Mucosa of stomach (tissue), 1 donor: Measurements from ENCODE around the gene OR4F16.
"Not testable (repeated sequence)": the region's sequence is repeated elsewhere in the genome, so short reads cannot be mapped to it uniquely, and the experiment has no call there.

Source experiments
- H3K27me3 ChIP-seq: one replicate; pipeline ENCODE4 v1.7.0; 2013; ENCODE audit warnings: mild to moderate bottlenecking, low read length; ENCODE audit not compliant: control insufficient read depth, insufficient read depth
- H3K36me3 ChIP-seq: one replicate; pipeline ENCODE4 v1.7.0; 2013; ENCODE audit warnings: low read length; ENCODE audit not compliant: control insufficient read depth, insufficient read depth
- H3K4me1 ChIP-seq: one replicate; pipeline ENCODE4 v1.7.0; 2013; ENCODE audit warnings: mild to moderate bottlenecking, low read length; ENCODE audit not compliant: control insufficient read depth, insufficient read depth
- H3K4me3 ChIP-seq: one replicate; pipeline ENCODE4 v1.7.0; 2013; ENCODE audit warnings: low read length
- H3K9ac ChIP-seq: one replicate; pipeline ENCODE4 v1.7.0; 2013; ENCODE audit warnings: mild to moderate bottlenecking, low read length, moderate library complexity
- H3K9me3 ChIP-seq: one replicate; pipeline ENCODE4 v1.7.0; 2013; ENCODE audit warnings: mild to moderate bottlenecking, low read length, moderate library complexity; ENCODE audit not compliant: control insufficient read depth
- donor health status: Pancreatic carcinoma.

The OR4F16 gene

GRCh38 chr1:686554-686953 lies at the start of gene OR4F16:
Gene OR4F16 (minus strand): TSS chr1:686654. CDS start chr1:686654, 0 bp downstream.
- not testable (repeated sequence) for H3K9me3 ChIP-seq, H3K4me1 ChIP-seq, H3K36me3 ChIP-seq, H3K27me3 ChIP-seq, H3K9ac ChIP-seq, H3K4me3 ChIP-seq

DNA sequence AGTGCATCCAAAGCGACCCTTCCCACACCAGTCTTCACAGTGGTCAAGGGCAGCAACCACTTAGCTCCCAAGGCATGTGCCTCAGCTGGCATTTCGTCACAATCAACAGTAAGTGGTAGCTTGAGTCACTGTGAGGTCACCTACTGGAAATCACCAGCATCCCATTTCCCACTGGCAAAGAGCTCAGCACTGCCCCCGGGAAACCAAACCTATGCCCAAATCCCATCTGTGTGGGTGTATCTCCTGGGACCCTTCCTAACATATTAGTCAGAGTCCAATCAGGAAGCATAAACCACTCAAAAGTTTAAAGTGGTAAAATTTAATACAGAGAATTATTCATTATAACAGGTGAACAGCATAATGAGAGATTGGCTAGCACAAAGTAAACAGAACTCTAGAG lies 47.2 kb upstream of the OR4F16 start:
- H3K36me3 ChIP-seq, H3K4me3 ChIP-seq, H3K4me1 ChIP-seq, H3K9ac ChIP-seq, H3K9me3 ChIP-seq, H3K27me3 ChIP-seq: not testable (repeated sequence)

- H3K4me3 ChIP-seq, H3K9me3 ChIP-seq, H3K36me3 ChIP-seq, H3K4me1 ChIP-seq, H3K27me3 ChIP-seq, H3K9ac ChIP-seq: not testable (repeated sequence)
Measured at GRCh38 chr1:727040-727439, 40.6 kb upstream of the OR4F16 start.
